ENCODE measurements around the gene SLC12A5. TPM values are rescaled to one million over a fixed set of nuclear protein-coding genes. Genes with fewer than 3 reads are reported as not detected.

SLC12A5 gene
- total RNA-seq, 4 donors from 2014 or later: not detected

DNA sequence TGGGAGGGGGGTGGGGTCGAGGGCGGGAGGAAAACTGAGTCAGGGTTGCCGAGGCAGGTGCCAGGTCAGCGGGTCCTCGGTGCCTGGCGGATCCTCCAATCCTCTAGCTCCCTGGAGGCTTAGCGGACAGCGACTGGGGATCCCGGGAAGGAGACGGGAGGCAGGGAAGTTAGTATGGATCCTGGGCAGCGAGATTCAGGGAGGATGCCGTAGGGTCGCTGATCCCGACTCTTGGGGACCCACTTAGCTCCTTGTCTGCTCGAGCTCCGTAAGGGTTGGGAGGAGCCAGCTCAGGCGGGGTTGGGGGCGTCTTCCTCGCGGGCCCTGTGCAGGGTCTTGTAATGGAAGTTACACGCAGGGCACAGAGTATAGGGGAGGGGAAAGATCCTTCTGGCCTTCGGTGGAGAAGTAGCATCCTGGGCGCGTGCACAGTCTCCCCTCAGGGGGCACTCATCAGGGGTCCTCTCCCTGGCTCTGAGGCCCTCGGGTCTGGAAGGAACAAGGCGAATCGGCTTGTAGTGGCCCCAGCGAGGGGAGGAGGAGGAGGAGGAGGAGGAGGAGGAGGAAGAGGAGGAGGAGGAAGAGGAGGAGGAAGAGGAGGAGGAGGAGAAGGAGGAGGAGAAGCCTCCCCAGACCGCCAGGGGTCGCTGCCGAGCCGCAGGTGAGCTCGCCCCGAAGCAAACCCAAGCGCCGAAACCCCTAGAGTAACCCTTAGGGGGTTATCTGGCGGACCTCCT, 6.4 kb upstream of the SLC12A5 start:
- Histone ChIP-seq H3K9me3 (no peaks in the 10 kb centered on the region), H3K27ac (no peak overlapping the region), H3K4me3 (peak overlapping the region in 1 of 4 donors; percentile 64), H3K36me3 (no peaks in the 10 kb centered on the region), H3K4me1 (peaks cover 14 to 21% (median 16%) of the 10 kb centered on the region in 3 donors), H3K27me3 (peaks cover under 1 to 99% (median 13%) of the 10 kb centered on the region in 4 donors)
- 0 to 2% methylated on average over 25 to 32 of the region's 37 CpGs for WGBS, 2 donors
- intact Hi-C loops (cut with DNase I): loop anchor here (10.0 kb wide), 1 partner anchor 152 kb away; no protein-coding TSS in a partner anchor
- no peak for DNase-seq
- TF ChIP-seq POLR2A (IDR thresholded peaks at IDR 0.05): no peak
- TF ChIP-seq, protein P1, sequence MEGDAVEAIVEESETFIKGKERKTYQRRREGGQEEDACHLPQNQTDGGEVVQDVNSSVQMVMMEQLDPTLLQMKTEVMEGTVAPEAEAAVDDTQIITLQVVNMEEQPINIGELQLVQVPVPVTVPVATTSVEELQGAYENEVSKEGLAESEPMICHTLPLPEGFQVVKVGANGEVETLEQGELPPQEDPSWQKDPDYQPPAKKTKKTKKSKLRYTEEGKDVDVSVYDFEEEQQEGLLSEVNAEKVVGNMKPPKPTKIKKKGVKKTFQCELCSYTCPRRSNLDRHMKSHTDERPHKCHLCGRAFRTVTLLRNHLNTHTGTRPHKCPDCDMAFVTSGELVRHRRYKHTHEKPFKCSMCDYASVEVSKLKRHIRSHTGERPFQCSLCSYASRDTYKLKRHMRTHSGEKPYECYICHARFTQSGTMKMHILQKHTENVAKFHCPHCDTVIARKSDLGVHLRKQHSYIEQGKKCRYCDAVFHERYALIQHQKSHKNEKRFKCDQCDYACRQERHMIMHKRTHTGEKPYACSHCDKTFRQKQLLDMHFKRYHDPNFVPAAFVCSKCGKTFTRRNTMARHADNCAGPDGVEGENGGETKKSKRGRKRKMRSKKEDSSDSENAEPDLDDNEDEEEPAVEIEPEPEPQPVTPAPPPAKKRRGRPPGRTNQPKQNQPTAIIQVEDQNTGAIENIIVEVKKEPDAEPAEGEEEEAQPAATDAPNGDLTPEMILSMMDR (IDR thresholded peaks at IDR 0.05): peak; percentile 53 to 83 (median 67)

DNA sequence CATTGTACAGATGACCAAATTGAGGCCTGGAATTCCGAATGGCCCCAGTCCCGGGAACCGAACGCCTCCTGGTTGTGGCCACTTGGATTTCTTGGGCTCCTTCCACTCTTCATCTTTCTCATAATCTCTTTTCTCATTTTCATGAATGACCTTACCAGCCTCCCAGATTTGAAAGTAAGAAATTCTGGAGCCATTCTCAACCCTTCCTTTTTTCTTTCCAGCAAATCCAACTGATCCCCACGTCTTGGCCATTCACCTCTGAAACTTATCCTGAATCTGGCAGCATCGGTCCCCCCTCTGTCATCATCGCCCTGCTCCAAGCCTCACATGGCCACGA, 5.9 kb upstream of the SLC12A5 start:
- TF ChIP-seq POLR2A (IDR thresholded peaks at IDR 0.05): no peak
- TF ChIP-seq, protein P1 (IDR thresholded peaks at IDR 0.05): no peak
- DNase-seq: no peak
- H3K27me3 ChIP-seq: peaks cover 3 to 99% (median 13%) of the 10 kb centered on the region in 4 donors
- intact Hi-C loops (cut with DNase I): loop anchor here (10.0 kb wide), 1 partner anchor 152 kb away; no protein-coding TSS in a partner anchor
- H3K4me3 ChIP-seq: no peak overlapping the region
- 29 to 30% methylated on average over 8 of the region's 8 CpGs for WGBS, 2 donors
- H3K9me3 ChIP-seq: no peaks in the 10 kb centered on the region
- no peaks in the 10 kb centered on the region for H3K36me3 ChIP-seq
- peaks cover 14 to 21% (median 16%) of the 10 kb centered on the region in 3 donors for H3K4me1 ChIP-seq
- no peak overlapping the region for H3K27ac ChIP-seq

DNA sequence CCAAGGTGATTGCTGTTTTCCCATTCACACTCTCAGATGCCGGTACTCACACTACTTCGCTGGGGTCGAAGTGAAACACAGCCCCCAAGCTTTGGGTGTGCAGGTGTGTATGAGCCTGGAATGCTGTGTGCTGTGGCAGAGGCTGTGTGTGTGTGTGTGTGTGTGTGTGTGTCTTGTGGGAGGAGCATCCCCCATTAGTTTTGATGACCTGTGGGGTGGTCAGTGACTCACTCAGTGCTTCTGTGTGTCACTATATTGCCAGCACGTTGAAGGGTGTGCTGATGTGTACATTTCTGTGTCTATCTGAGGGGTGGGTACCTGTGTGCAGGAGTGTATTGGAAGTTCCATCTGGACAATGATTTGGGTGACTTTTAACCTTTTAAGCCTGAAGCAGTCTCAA, 5.0 kb upstream of the SLC12A5 start:
- H3K4me1 ChIP-seq: peaks cover 14 to 21% (median 16%) of the 10 kb centered on the region in 3 donors
- no peak overlapping the region for H3K27ac ChIP-seq
- 61 to 65% methylated on average over 2 to 4 of the region's 4 CpGs for WGBS, 2 donors
- TF ChIP-seq, protein P1 (IDR thresholded peaks at IDR 0.05): no peak
- no peak for TF ChIP-seq POLR2A (IDR thresholded peaks at IDR 0.05)
- no peaks in the 10 kb centered on the region for H3K36me3 ChIP-seq
- H3K9me3 ChIP-seq: no peaks in the 10 kb centered on the region
- no peak overlapping the region for H3K4me3 ChIP-seq
- intact Hi-C loops (cut with DNase I): loop anchor here (10.0 kb wide), 1 partner anchor 151 kb away; no protein-coding TSS in a partner anchor
- DNase-seq: no peak
- H3K27me3 ChIP-seq: peaks cover 3 to 100% (median 13%) of the 10 kb centered on the region in 4 donors

DNA sequence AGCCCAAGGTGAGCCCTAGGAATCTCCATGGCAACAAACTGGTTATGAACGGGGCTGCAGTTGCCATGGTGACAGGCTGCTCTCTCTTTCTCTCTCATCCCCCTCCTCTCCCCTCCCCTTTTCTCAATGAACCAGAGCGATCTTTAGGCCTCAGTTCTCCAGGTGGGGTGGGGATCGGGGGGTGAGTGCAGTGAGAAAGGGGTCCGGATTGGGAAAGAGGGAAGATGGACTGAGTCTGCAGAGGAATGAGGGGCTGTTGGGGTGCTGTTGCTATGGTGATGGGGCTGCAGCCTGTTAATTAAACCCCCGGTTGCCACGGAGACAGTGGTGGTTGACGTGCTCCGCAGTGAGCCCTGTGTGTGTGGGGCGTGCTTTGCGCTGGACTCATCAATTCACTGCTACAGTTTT, 3.6 kb upstream of the SLC12A5 start:
- no peaks in the 10 kb centered on the region for H3K36me3 ChIP-seq
- peaks cover 14 to 21% (median 16%) of the 10 kb centered on the region in 3 donors for H3K4me1 ChIP-seq
- no peak for DNase-seq
- 44 to 47% methylated on average over 5 to 7 of the region's 10 CpGs for WGBS, 2 donors
- H3K27me3 ChIP-seq: peaks cover 3 to 100% (median 20%) of the 10 kb centered on the region in 4 donors
- intact Hi-C loops (cut with DNase I): loop anchor here (10.0 kb wide), 1 partner anchor 149 kb away; no protein-coding TSS in a partner anchor
- no peak for TF ChIP-seq POLR2A (IDR thresholded peaks at IDR 0.05)
- TF ChIP-seq, protein P1 (IDR thresholded peaks at IDR 0.05): no peak
- no peak overlapping the region for H3K27ac ChIP-seq
- no peak overlapping the region for H3K4me3 ChIP-seq
- no peaks in the 10 kb centered on the region for H3K9me3 ChIP-seq

DNA sequence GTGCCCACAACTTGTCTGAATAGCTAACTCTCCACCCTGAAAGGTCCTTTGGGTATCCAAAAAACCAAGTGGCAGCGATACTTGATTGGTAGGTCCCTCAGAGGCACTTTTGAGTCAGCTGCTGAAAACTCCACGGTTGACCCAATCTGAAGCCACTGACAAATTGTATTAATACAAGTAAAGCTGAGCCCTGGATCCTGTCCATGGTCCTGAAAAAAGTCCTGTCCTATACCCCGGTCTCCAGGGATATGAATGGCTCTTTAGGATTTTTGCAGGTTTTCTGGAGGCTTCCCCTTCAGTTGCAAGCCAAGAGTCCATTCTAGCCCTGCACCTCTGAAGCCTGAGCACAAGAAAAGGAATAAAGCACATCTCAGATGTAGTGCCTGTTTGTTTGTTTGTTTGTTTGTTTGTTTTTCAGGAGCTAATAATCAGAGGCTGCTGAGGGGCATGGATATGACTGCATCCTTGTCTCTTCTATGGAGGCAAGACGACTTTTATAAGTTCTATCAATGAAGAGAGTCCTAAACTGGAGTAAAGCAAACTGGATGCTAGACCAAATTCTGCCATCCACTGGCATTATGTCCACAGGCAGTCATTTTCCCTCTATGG, 1.7 kb upstream of the SLC12A5 start:
- H3K36me3 ChIP-seq: no peaks in the 10 kb centered on the region
- intact Hi-C loops (cut with DNase I): loop anchor here (10.0 kb wide), 1 partner anchor 147 kb away; no protein-coding TSS in a partner anchor
- H3K9me3 ChIP-seq: no peaks in the 10 kb centered on the region
- H3K4me3 ChIP-seq: no peak overlapping the region
- whole genome bisulfite sequencing, 2 donors: 0 to 4% methylated on average over 2 to 4 of the region's 4 CpGs
- TF ChIP-seq POLR2A (IDR thresholded peaks at IDR 0.05): no peak
- TF ChIP-seq, protein P1 (IDR thresholded peaks at IDR 0.05): no peak
- H3K27me3 ChIP-seq: peaks cover 3 to 100% (median 29%) of the 10 kb centered on the region in 4 donors
- no peak for DNase-seq
- no peak overlapping the region for H3K27ac ChIP-seq
- H3K4me1 ChIP-seq: peaks cover 5 to 18% (median 10%) of the 10 kb centered on the region in 3 donors
